Fibroblast of lung (primary cell): Measurements from ENCODE around the gene ETS1. TPM values are rescaled to one million over a fixed set of nuclear protein-coding genes. Genes with fewer than 3 reads are reported as not detected.

ENCODE experiments used
- DNase-seq, 2 donors: peaks; one replicate each; pipeline versions ENCODE4 v3.0.0 to v3.0.0-alpha.2; 2010; ENCODE audit warnings: low read depth in 2 of 2
- H2AFZ ChIP-seq: 2 replicates; pipeline ENCODE4 v1.5.1; 2012; ENCODE audit warnings: low read length, control low read depth, inconsistent platforms
- H3K27ac ChIP-seq: 2 replicates; pipeline ENCODE4 v1.5.1; 2011; ENCODE audit warnings: low read length, control low read depth; ENCODE audit not compliant: insufficient read depth
- H3K27me3 ChIP-seq: 2 replicates; pipeline ENCODE4 v1.5.1; 2011; ENCODE audit warnings: mild to moderate bottlenecking, low read length; ENCODE audit not compliant: control insufficient read depth, insufficient read depth
- H3K36me3 ChIP-seq: 2 replicates; pipeline ENCODE4 v1.5.1; 2011; ENCODE audit warnings: low read length; ENCODE audit not compliant: control insufficient read depth, insufficient read depth
- H3K4me1 ChIP-seq: 2 replicates; pipeline ENCODE4 v1.5.1; 2011; ENCODE audit warnings: low read length; ENCODE audit not compliant: control insufficient read depth, insufficient read depth; ENCODE audit errors: extremely low read depth
- H3K4me2 ChIP-seq: 2 replicates; pipeline ENCODE4 v1.5.1; 2011; ENCODE audit warnings: low read length, control low read depth; ENCODE audit not compliant: insufficient read depth; ENCODE audit errors: extremely low read depth
- H3K4me3 ChIP-seq, 4 experiments: fragments of 200-600 bp in 1 of 4; sonication (generic) in 1 of 4; replicated peaks in 1 of 4; 2 replicates each; pipeline ENCODE4 v1.5.1; 2011 to 2016; ENCODE audit warnings: low read length in 4 of 4, low read depth in 3 of 4, mild to moderate bottlenecking in 3 of 4, control low read depth in 2 of 4, inconsistent platforms in 1 of 4, mixed read lengths in 1 of 4; ENCODE audit not compliant: insufficient read depth in 1 of 4; ENCODE audit errors: control extremely low read depth in 1 of 4
- H3K79me2 ChIP-seq: 2 replicates; pipeline ENCODE4 v1.5.1; 2012; ENCODE audit warnings: mild to moderate bottlenecking, low read length, inconsistent platforms; ENCODE audit not compliant: control insufficient read depth, insufficient read depth
- H3K9ac ChIP-seq: 2 replicates; pipeline ENCODE4 v1.5.1; 2011; ENCODE audit warnings: mild to moderate bottlenecking, low read length, control low read depth; ENCODE audit not compliant: insufficient read depth
- H3K9me3 ChIP-seq: 2 replicates; pipeline ENCODE4 v1.5.1; 2012; ENCODE audit warnings: low read depth, low read length; ENCODE audit not compliant: control insufficient read depth, insufficient read depth
- H4K20me1 ChIP-seq: 2 replicates; pipeline ENCODE4 v1.5.1; 2011; ENCODE audit warnings: low read length; ENCODE audit not compliant: control insufficient read depth, insufficient read depth; ENCODE audit errors: extremely low read depth
- EZH2 ChIP-seq: IDR thresholded peaks from 2 replicates; pipeline ENCODE4 v1.5.1; 2012; ENCODE audit warnings: low read length, control low read depth, mild to moderate bottlenecking; ENCODE audit errors: missing control alignments
- polyA plus RNA-seq, 2 donors: library from polyadenylated mRNA; depleted of rRNA in 1 of 2; stranded (reverse) in 1 of 2; unstranded in 1 of 2; fragments of >200 nt; gene quantifications; 2 replicates each; pipeline ENCODE4 v1.2.1, GENCODE V29; 2011 to 2012; ENCODE audit warnings: missing spikeins in 1 of 2
- total RNA-seq: library from RNA; depleted of rRNA; stranded (reverse); fragments of >200 nt; gene quantifications from 2 replicates; pipeline ENCODE4 v1.2.1, GENCODE V29; 2014
- TF ChIP-seq, protein P1 (sequence below), 2 donors: IDR thresholded peaks in 1 of 2; conservative IDR thresholded peaks in 1 of 2; 1 replicate in 1 of 2; 2 replicates in 1 of 2; pipeline ENCODE4 v1.5.1; 2011 to 2012; ENCODE audit warnings: low read length in 2 of 2, control low read depth in 1 of 2, inconsistent platforms in 1 of 2, low read depth in 1 of 2, mild to moderate bottlenecking in 1 of 2

The ETS1 gene
- total and polyA plus RNA-seq, 2 donors (not counting 1 experiment from before 2014, with no cell fraction given) = 51.5 to 51.7 TPM

DNA sequence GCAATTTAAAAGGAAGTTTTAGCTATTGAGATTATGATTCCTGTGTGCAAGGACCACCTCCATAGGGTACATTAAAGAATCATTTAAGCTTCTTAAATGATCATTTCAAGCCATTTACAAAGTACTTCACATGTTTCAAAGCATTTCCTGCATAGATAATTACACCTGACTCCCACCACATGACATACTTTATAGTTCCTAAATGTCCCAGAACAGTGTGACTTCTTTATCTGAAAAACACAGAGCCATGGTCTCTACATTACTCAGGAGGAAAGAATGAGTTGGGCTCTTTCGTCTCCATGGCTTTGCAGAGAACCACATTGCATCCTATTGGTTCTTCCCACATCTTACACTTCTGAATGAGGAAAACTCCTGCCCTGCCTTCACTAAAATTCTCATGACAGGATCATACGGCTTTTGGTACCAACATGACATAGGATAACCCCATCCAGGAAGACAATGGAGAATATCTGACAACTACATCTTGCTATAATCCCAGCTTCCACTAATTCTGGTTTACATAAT lies 88.6 kb downstream of the ETS1 start:
- Histone ChIP-seq H3K4me3 (no peak overlapping the region), H4K20me1 (no peaks in the 10 kb centered on the region), H3K36me3 (no peaks in the 10 kb centered on the region), H2AFZ (no peak overlapping the region), H3K4me2 (peak overlapping the region; percentile 48), H3K9me3 (no peaks in the 10 kb centered on the region), H3K9ac (peak overlapping the region; percentile 28), H3K27ac (peak overlapping the region; percentile 92), H3K79me2 (peaks cover 89% of the 10 kb centered on the region), H3K27me3 (no peaks in the 10 kb centered on the region), H3K4me1 (peaks cover 69% of the 10 kb centered on the region)
- peak in 1 of 2 donors; percentile 76 for DNase-seq
- TF ChIP-seq, protein P1, sequence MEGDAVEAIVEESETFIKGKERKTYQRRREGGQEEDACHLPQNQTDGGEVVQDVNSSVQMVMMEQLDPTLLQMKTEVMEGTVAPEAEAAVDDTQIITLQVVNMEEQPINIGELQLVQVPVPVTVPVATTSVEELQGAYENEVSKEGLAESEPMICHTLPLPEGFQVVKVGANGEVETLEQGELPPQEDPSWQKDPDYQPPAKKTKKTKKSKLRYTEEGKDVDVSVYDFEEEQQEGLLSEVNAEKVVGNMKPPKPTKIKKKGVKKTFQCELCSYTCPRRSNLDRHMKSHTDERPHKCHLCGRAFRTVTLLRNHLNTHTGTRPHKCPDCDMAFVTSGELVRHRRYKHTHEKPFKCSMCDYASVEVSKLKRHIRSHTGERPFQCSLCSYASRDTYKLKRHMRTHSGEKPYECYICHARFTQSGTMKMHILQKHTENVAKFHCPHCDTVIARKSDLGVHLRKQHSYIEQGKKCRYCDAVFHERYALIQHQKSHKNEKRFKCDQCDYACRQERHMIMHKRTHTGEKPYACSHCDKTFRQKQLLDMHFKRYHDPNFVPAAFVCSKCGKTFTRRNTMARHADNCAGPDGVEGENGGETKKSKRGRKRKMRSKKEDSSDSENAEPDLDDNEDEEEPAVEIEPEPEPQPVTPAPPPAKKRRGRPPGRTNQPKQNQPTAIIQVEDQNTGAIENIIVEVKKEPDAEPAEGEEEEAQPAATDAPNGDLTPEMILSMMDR (conservative IDR thresholded peaks at IDR 0.05 in 1 of 2, IDR thresholded peaks at IDR 0.05 in 1 of 2; ENCODE audit: low read depth in 1 of 2, low read length in 2 of 2) = no peak
- TF ChIP-seq EZH2 = no peak

DNA sequence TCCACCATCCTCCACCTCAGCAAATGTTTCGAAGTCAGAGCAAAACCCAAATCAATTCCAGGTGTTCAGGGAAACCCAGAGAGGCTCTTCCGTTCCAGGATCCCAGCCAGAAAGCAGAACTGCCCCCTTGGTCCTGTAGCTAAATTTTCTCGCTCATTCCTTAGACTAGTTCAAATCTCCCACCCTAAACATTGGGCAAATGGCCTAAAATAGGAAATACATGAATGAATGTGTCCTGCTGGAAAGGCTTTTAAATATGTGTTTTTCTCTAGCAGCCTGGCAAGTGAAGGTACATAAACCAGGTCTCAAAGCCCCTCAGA lies 89.6 kb downstream of the ETS1 start:
- peak overlapping the region; percentile 92 for H3K27ac ChIP-seq
- no peak for DNase-seq
- H3K9ac ChIP-seq = peak overlapping the region; percentile 61
- no peaks in the 10 kb centered on the region for H4K20me1 ChIP-seq
- TF ChIP-seq EZH2 = no peak
- TF ChIP-seq, protein P1 (conservative IDR thresholded peaks at IDR 0.05 in 1 of 2, IDR thresholded peaks at IDR 0.05 in 1 of 2; ENCODE audit: low read depth in 1 of 2, low read length in 2 of 2) = no peak
- peaks cover 68% of the 10 kb centered on the region for H3K4me1 ChIP-seq
- H3K4me3 ChIP-seq = peak overlapping the region in 3 of 4 experiments; percentile 17 to 49 (median 49)
- peaks cover 89% of the 10 kb centered on the region for H3K79me2 ChIP-seq
- H3K27me3 ChIP-seq = no peaks in the 10 kb centered on the region
- no peaks in the 10 kb centered on the region for H3K9me3 ChIP-seq
- H3K4me2 ChIP-seq = peak overlapping the region; percentile 67
- no peak overlapping the region for H2AFZ ChIP-seq
- no peaks in the 10 kb centered on the region for H3K36me3 ChIP-seq

DNA sequence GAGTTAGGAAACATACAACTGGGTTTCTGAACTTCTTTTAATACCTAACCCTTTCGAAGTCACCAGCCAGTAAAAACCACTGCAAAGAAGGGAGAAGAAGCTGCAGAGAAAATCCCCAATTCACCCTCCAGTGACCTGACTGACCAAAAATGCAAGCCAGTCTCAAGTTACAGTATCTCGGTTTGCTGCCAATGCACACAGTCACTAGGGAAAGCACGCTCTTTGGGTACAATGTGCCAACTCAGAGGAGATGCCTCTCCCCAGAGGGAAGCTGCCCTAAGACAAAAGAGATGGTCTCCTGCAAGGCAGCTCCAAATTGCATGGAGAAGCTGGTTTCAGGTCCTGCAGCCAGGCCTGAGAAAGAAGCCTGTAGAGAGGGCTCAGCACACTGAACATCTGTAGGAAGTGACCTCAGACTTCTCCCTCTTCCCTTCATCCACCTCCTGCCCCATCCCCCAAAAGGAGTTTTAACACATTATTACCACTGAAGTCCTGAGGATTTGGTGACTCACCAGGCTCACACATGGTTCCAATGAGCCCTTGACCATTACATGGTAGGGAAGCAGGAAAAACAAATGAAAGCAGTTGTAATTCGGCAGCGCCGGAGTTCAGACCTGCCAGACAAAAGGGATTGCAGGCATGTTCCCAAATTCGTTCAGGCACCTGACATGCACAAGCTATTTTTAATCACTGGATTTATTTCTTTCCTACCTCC lies 90.1 kb downstream of the ETS1 start:
- H3K4me2 ChIP-seq = peak overlapping the region; percentile 74

More for the DNA sequence above, 90.1 kb downstream of the ETS1 start:
- H2AFZ ChIP-seq = no peak overlapping the region
- no peaks in the 10 kb centered on the region for H3K36me3 ChIP-seq
- H4K20me1 ChIP-seq = no peaks in the 10 kb centered on the region
- peaks cover 67% of the 10 kb centered on the region for H3K4me1 ChIP-seq
- H3K27me3 ChIP-seq = no peaks in the 10 kb centered on the region
- H3K4me3 ChIP-seq = peak overlapping the region in 3 of 4 experiments; percentile 17 to 49 (median 49)
- TF ChIP-seq EZH2 = no peak
- TF ChIP-seq, protein P1 (conservative IDR thresholded peaks at IDR 0.05 in 1 of 2, IDR thresholded peaks at IDR 0.05 in 1 of 2; ENCODE audit: low read depth in 1 of 2, low read length in 2 of 2) = no peak
- peaks cover 89% of the 10 kb centered on the region for H3K79me2 ChIP-seq
- DNase-seq = peak; percentile 98
- no peaks in the 10 kb centered on the region for H3K9me3 ChIP-seq
- H3K27ac ChIP-seq = peak overlapping the region; percentile 92
- H3K9ac ChIP-seq = peak overlapping the region; percentile 61
